NK-92 (cell line): ENCODE measurements around the gene PLD2.

Source experiments
- DNase-seq: peaks from one replicate; lab custom pipeline; 2025; ENCODE audit not compliant: unreplicated experiment; lab: John Stamatoyannopoulos, UW

Gene PLD2

GRCh38 chr17:4806777-4807604, at the start of gene PLD2:
Gene PLD2 (plus strand): TSS chr17:4807152. CDS start chr17:4807773, 621 bp downstream.
- no peak for DNase-seq

GRCh38 chr17:4759776-4760236, 47.1 kb upstream of the PLD2 start:
- no peak for DNase-seq

- no peak for DNase-seq
Measured at GRCh38 chr17:4764595-4764994, 42.4 kb upstream of the PLD2 start.

GRCh38 chr17:4766201-4766600, 40.8 kb upstream of the PLD2 start:
- no peak for DNase-seq

GRCh38 chr17:4766723-4767122, 40.2 kb upstream of the PLD2 start:
- no peak for DNase-seq

- no peak for DNase-seq
Measured at GRCh38 chr17:4768298-4768697, 38.7 kb upstream of the PLD2 start.

GRCh38 chr17:4769628-4770027, 37.3 kb upstream of the PLD2 start:
- DNase-seq, result no peak

- no peak for DNase-seq
Measured at GRCh38 chr17:4771519-4772234, 35.3 kb upstream of the PLD2 start, which contains the start of gene TM4SF5. Gene TM4SF5 (plus strand): TSS chr17:4771886. CDS start chr17:4771923, 37 bp downstream.

GRCh38 chr17:4772235-4772613, 34.7 kb upstream of the PLD2 start:
- no peak for DNase-seq

GRCh38 chr17:4777969-4778760, 28.8 kb upstream of the PLD2 start:
- DNase-seq, result no peak

GRCh38 chr17:4780325-4780955, 26.5 kb upstream of the PLD2 start:
- DNase-seq, result no peak

- no peak for DNase-seq
Measured at GRCh38 chr17:4782652-4783051, 24.3 kb upstream of the PLD2 start.

GRCh38 chr17:4785311-4786105, 21.4 kb upstream of the PLD2 start:
- DNase-seq, result no peak

GRCh38 chr17:4786106-4786511, 20.8 kb upstream of the PLD2 start, which contains the start of gene VMO1:
Gene VMO1 (minus strand): TSS chr17:4786364. CDS start chr17:4786352, 12 bp downstream.
- no peak for DNase-seq

- DNase-seq, result no peak
Measured at GRCh38 chr17:4786516-4786915, 20.4 kb upstream of the PLD2 start.

GRCh38 chr17:4788159-4788806, 18.7 kb upstream of the PLD2 start:
- DNase-seq, result no peak

GRCh38 chr17:4788807-4789700, 17.9 kb upstream of the PLD2 start, which contains the start of gene GLTPD2:
Gene GLTPD2 (plus strand): TSS chr17:4788964. CDS start chr17:4789012, 48 bp downstream.
- no peak for DNase-seq

- DNase-seq, result no peak
Measured at GRCh38 chr17:4789701-4789950, 17.3 kb upstream of the PLD2 start.
